Stromal cell of bone marrow (primary cell): Measurements from ENCODE around the gene SPINK8.
"Not testable (repeated sequence)": the region's sequence is repeated elsewhere in the genome, so short reads cannot be mapped to it uniquely, and the experiment has no call there.

Experiments
- DNase-seq: peaks from one replicate; pipeline ENCODE4 v3.0.0-alpha.2; 2012; ENCODE audit warnings: low read depth

SPINK8 gene

GRCh38 chr3:48278884-48279559, 54.4 kb downstream of the SPINK8 start:
- DNase-seq: no peak

- DNase-seq: no peak
These were observed 56.4 kb downstream of the SPINK8 start for GRCh38 chr3:48276911-48277641.

- no peak for DNase-seq
These were observed 58.0 kb downstream of the SPINK8 start for GRCh38 chr3:48275287-48276027.

GRCh38 chr3:48274452-48274851, 59.0 kb downstream of the SPINK8 start:
- DNase-seq: no peak

- DNase-seq: peak; percentile 23
These were observed 59.8 kb downstream of the SPINK8 start for GRCh38 chr3:48273594-48274211.

- no peak for DNase-seq
These were observed 61.5 kb downstream of the SPINK8 start for GRCh38 chr3:48271763-48272498.

- not testable (repeated sequence) for DNase-seq
These were observed 62.2 kb downstream of the SPINK8 start for GRCh38 chr3:48271223-48271622.

- no peak for DNase-seq
These were observed 63.2 kb downstream of the SPINK8 start for GRCh38 chr3:48270306-48270705.

- DNase-seq: no peak
These were observed 63.9 kb downstream of the SPINK8 start for GRCh38 chr3:48269592-48269991.

GRCh38 chr3:48268936-48269561, 64.4 kb downstream of the SPINK8 start:
- DNase-seq: no peak

- no peak for DNase-seq
These were observed 65.0 kb downstream of the SPINK8 start for GRCh38 chr3:48268381-48268935.

GRCh38 chr3:48267782-48268181, 65.7 kb downstream of the SPINK8 start:
- DNase-seq: no peak

GRCh38 chr3:48258530-48258929, 74.9 kb downstream of the SPINK8 start:
- no peak for DNase-seq
